SH-SY5Y (cell line): ENCODE results near the gene KANSL2.

Source experiments
- GATA2 ChIP-seq: IDR thresholded peaks from 2 replicates; pipeline ENCODE4 v1.6.1; 2011; ENCODE audit warnings: mild to moderate bottlenecking, low read depth, low read length
- GATA3 ChIP-seq: IDR thresholded peaks from 2 replicates; pipeline ENCODE4 v1.6.1; 2011; ENCODE audit warnings: low read depth, mild to moderate bottlenecking, low read length, moderate library complexity

GRCh38 chr12:48659863-48660262, 22.2 kb downstream of the KANSL2 start:
- TF ChIP-seq GATA2: no peak
- TF ChIP-seq GATA3: no peak
